ENCODE measurements around the gene SLC10A7. TPM values are rescaled to one million over a fixed set of nuclear protein-coding genes. Genes with fewer than 3 reads are reported as not detected.

Gene SLC10A7
- total RNA-seq, 1 donor from 2014 or later: 10.5 TPM

GRCh38 chr4:146439437-146439836 lies 82.3 kb downstream of the SLC10A7 start:
- H3K4me1 Mint-ChIP-seq (ENCODE audit: unreplicated experiment): peaks cover 24% of the 10 kb centered on the region
- H3K27ac Mint-ChIP-seq (ENCODE audit: unreplicated experiment): no peak overlapping the region
- DNase-seq (ENCODE audit: extremely low spot score, unreplicated experiment): no peak
- H3K36me3 Mint-ChIP-seq (ENCODE audit: unreplicated experiment): peaks cover 4% of the 10 kb centered on the region
- no peaks in the 10 kb centered on the region for H3K27me3 Mint-ChIP-seq (ENCODE audit: unreplicated experiment)
- TF ChIP-seq CTCF (IDR thresholded peaks at IDR 0.05): no peak
- no peaks in the 10 kb centered on the region for H3K9me3 Mint-ChIP-seq (ENCODE audit: unreplicated experiment)
- no peak overlapping the region for H3K4me3 Mint-ChIP-seq (ENCODE audit: unreplicated experiment)

GRCh38 chr4:146437778-146438177 lies 84.0 kb downstream of the SLC10A7 start:
- Mint-ChIP-seq H3K27ac (ENCODE audit: unreplicated experiment) (no peak overlapping the region), H3K4me3 (ENCODE audit: unreplicated experiment) (no peak overlapping the region), H3K36me3 (ENCODE audit: unreplicated experiment) (peaks cover 4% of the 10 kb centered on the region), H3K4me1 (ENCODE audit: unreplicated experiment) (peaks cover 17% of the 10 kb centered on the region), H3K27me3 (ENCODE audit: unreplicated experiment) (no peaks in the 10 kb centered on the region), H3K9me3 (ENCODE audit: unreplicated experiment) (no peaks in the 10 kb centered on the region)
- DNase-seq (ENCODE audit: extremely low spot score, unreplicated experiment): no peak
- TF ChIP-seq CTCF (IDR thresholded peaks at IDR 0.05): no peak

GRCh38 chr4:146436423-146437162 lies 85.1 kb downstream of the SLC10A7 start:
- Mint-ChIP-seq H3K27me3 (ENCODE audit: unreplicated experiment) (no peaks in the 10 kb centered on the region), H3K4me3 (ENCODE audit: unreplicated experiment) (no peak overlapping the region), H3K36me3 (ENCODE audit: unreplicated experiment) (peaks cover 4% of the 10 kb centered on the region), H3K27ac (ENCODE audit: unreplicated experiment) (no peak overlapping the region), H3K9me3 (ENCODE audit: unreplicated experiment) (no peaks in the 10 kb centered on the region), H3K4me1 (ENCODE audit: unreplicated experiment) (peaks cover 14% of the 10 kb centered on the region)
- DNase-seq (ENCODE audit: extremely low spot score, unreplicated experiment): no peak
- TF ChIP-seq CTCF (IDR thresholded peaks at IDR 0.05): no peak

- no peak overlapping the region for H3K4me3 Mint-ChIP-seq (ENCODE audit: unreplicated experiment)
These were observed 85.8 kb downstream of the SLC10A7 start for GRCh38 chr4:146435962-146436361.

More at GRCh38 chr4:146435962-146436361, 85.8 kb downstream of the SLC10A7 start:
- Mint-ChIP-seq H3K27ac (ENCODE audit: unreplicated experiment) (no peak overlapping the region), H3K27me3 (ENCODE audit: unreplicated experiment) (no peaks in the 10 kb centered on the region), H3K36me3 (ENCODE audit: unreplicated experiment) (peaks cover 4% of the 10 kb centered on the region), H3K9me3 (ENCODE audit: unreplicated experiment) (no peaks in the 10 kb centered on the region), H3K4me1 (ENCODE audit: unreplicated experiment) (peaks cover 16% of the 10 kb centered on the region)
- no peak for TF ChIP-seq CTCF (IDR thresholded peaks at IDR 0.05)
- no peak for DNase-seq (ENCODE audit: extremely low spot score, unreplicated experiment)
